A673 (cell line): ENCODE measurements around the gene RUSF1. TPM values are rescaled to one million over a fixed set of nuclear protein-coding genes. Genes with fewer than 3 reads are reported as not detected.

ENCODE experiments used
- BruUV-seq: library from RNA; stranded (reverse); fragments of 400-500 nt; replicated peaks from 2 replicates; lab custom pipeline; 2021; lab: Mats Ljungman, UMichigan
- CTCF ChIA-PET: fragments of 300-600 bp; sonication (Branson Sonifier 250); formaldehyde crosslinking; loops from one replicate; lab custom pipeline; 2022; ENCODE audit warnings: antibody characterized with exemption; lab: Charles Lee
- POLR2A ChIA-PET: fragments of 300-600 bp; sonication (Branson Sonifier 250); formaldehyde crosslinking; loops from one replicate; lab custom pipeline; 2022; ENCODE audit warnings: antibody characterized with exemption; ENCODE audit not compliant: low non-redundant PET; lab: Charles Lee
- DNase-seq: peaks from one replicate; pipeline ENCODE4 v3.0.0-alpha.2; 2015; ENCODE audit warnings: low spot score
- H3K27ac ChIP-seq: fragments of 200-600 bp; sonication (generic); 2 replicates; pipeline ENCODE4 v1.5.1; 2016; ENCODE audit warnings: mixed run types, low read depth, mild to moderate bottlenecking, mixed read lengths, antibody characterized with exemption, low read length; ENCODE audit not compliant: poor library complexity, severe bottlenecking
- H3K27me3 ChIP-seq: fragments of 200-600 bp; sonication (generic); replicated peaks from 2 replicates; pipeline ENCODE4 v1.6.1; 2017; ENCODE audit warnings: mixed run types, low read depth, mild to moderate bottlenecking, mixed read lengths, antibody characterized with exemption, low read length; ENCODE audit not compliant: insufficient read depth, poor library complexity
- H3K36me3 ChIP-seq: fragments of 200-600 bp; sonication (generic); 2 replicates; pipeline ENCODE4 v1.6.1; 2016; ENCODE audit warnings: mixed run types, mild to moderate bottlenecking, mixed read lengths, antibody characterized with exemption, low read length; ENCODE audit not compliant: insufficient read depth, poor library complexity, severe bottlenecking
- H3K4me1 ChIP-seq: fragments of 200-600 bp; sonication (generic); 2 replicates; pipeline ENCODE4 v1.6.1; 2017; ENCODE audit warnings: mixed run types, mild to moderate bottlenecking, mixed read lengths, antibody characterized with exemption, low read length; ENCODE audit not compliant: insufficient read depth, poor library complexity, severe bottlenecking
- H3K4me3 ChIP-seq: fragments of 200-600 bp; sonication (generic); 2 replicates; pipeline ENCODE4 v1.5.1; 2016; ENCODE audit warnings: low read depth, mixed run types, mild to moderate bottlenecking, mixed read lengths, low read length; ENCODE audit not compliant: poor library complexity, severe bottlenecking
- H3K9me3 ChIP-seq: fragments of 200-600 bp; sonication (generic); 2 replicates; pipeline ENCODE4 v1.6.1; 2016; ENCODE audit warnings: mixed run types, low read depth, mild to moderate bottlenecking, mixed read lengths, antibody characterized with exemption, low read length; ENCODE audit not compliant: poor library complexity, severe bottlenecking
- CTCF ChIP-seq: fragments of 300-800, 200-600 bp; sonication (generic); conservative IDR thresholded peaks from 2 replicates; pipeline ENCODE4 v1.5.1; 2017; ENCODE audit warnings: low read depth, mild to moderate bottlenecking, antibody characterized with exemption, low read length, moderate library complexity, mixed read lengths
- EZH2 ChIP-seq: fragments of 200-600 bp; sonication (generic); IDR thresholded peaks from 2 replicates; pipeline ENCODE4 v1.6.1; 2017; ENCODE audit warnings: borderline replicate concordance, low read depth, mild to moderate bottlenecking, mixed read lengths, antibody characterized with exemption, low read length; ENCODE audit not compliant: poor library complexity, severe bottlenecking
- intact Hi-C: fragments of 100-400 bp; cut with micrococcal nuclease; formaldehyde crosslinking; loops from one replicate; pipeline ENCODE4 v1.10.0; 2022; ENCODE audit not compliant: unreplicated experiment
- total RNA-seq: library from RNA; stranded (reverse); gene quantifications from 2 replicates; pipeline ENCODE4 v1.2.3, GENCODE V29; 2021

Gene RUSF1
- total RNA-seq, 1 experiment from 2014 or later, result 41.9 TPM

GRCh38 chr16:31530405-31530804, 22.2 kb upstream of the RUSF1 start:
- POLR2A ChIA-PET, result no interaction called here
- no peak overlapping the region for H3K4me3 ChIP-seq
- CTCF ChIA-PET, result no interaction called here
- no peak for DNase-seq
- no peaks in the 10 kb centered on the region for H3K9me3 ChIP-seq
- intact Hi-C loops, result no loop called here
- peaks cover 55% of the 10 kb centered on the region for H3K27me3 ChIP-seq
- H3K27ac ChIP-seq, result no peak overlapping the region
- no peaks in the 10 kb centered on the region for H3K4me1 ChIP-seq
- no peak for TF ChIP-seq EZH2
- no peak for TF ChIP-seq CTCF
- BruUV-seq, result no TSS peak
- H3K36me3 ChIP-seq, result no peaks in the 10 kb centered on the region

- H3K4me3 ChIP-seq, result peak overlapping the region; percentile 27
- no peak for DNase-seq
- no peak for TF ChIP-seq EZH2
- no peak for TF ChIP-seq CTCF
- CTCF ChIA-PET, result no interaction called here
- POLR2A ChIA-PET, result interaction anchor here (0.5 kb wide), 1 partner anchor 187 kb away, joined by 7 read pairs; no protein-coding TSS in a partner anchor
- no peak overlapping the region for H3K27ac ChIP-seq
- H3K36me3 ChIP-seq, result no peaks in the 10 kb centered on the region
- peaks cover 50% of the 10 kb centered on the region for H3K27me3 ChIP-seq
- no TSS peak for BruUV-seq
- no peaks in the 10 kb centered on the region for H3K9me3 ChIP-seq
- H3K4me1 ChIP-seq, result no peaks in the 10 kb centered on the region
- intact Hi-C loops, result no loop called here
These were observed 21.7 kb upstream of the RUSF1 start for GRCh38 chr16:31529937-31530312.

- peak overlapping the region; percentile 27 for H3K4me3 ChIP-seq
- TF ChIP-seq CTCF, result no peak
- no peak for TF ChIP-seq EZH2
- H3K36me3 ChIP-seq, result no peaks in the 10 kb centered on the region
- peaks cover 45% of the 10 kb centered on the region for H3K27me3 ChIP-seq
- no peaks in the 10 kb centered on the region for H3K4me1 ChIP-seq
- no TSS peak for BruUV-seq
- DNase-seq, result peak; percentile 10
- ChIA-PET CTCF (no interaction called here), POLR2A (interaction anchor here (0.5 kb wide), 1 partner anchor 187 kb away, joined by 7 read pairs; no protein-coding TSS in a partner anchor)
- intact Hi-C loops, result no loop called here
- no peaks in the 10 kb centered on the region for H3K9me3 ChIP-seq
- H3K27ac ChIP-seq, result no peak overlapping the region
These were observed 21.1 kb upstream of the RUSF1 start for GRCh38 chr16:31529108-31529936.
